Right ventricle myocardium inferior (tissue), 1 donor: ENCODE data around the gene CCSER2. TPM values are rescaled to one million over a fixed set of nuclear protein-coding genes. Genes with fewer than 3 reads are reported as not detected.
"Not testable (repeated sequence)": the region's sequence is repeated elsewhere in the genome, so short reads cannot be mapped to it uniquely, and the experiment has no call there.

Source experiments
- ATAC-seq: fragments of 200-7000 bp; cut with Tn5 transposase; one replicate; pipeline ENCODE4 v1.9.1; 2020; ENCODE audit warnings: mild to moderate bottlenecking, moderate library complexity
- DNase-seq: peaks from one replicate; pipeline ENCODE4 v3.0.0; 2021; ENCODE audit errors: missing footprints
- intact Hi-C: fragments of 100-400 bp; cut with DNase I; formaldehyde crosslinking; loops from one replicate; pipeline ENCODE4 v1.11.0; 2022
- long read RNA-seq: library from polyadenylated mRNA; unstranded; transcript quantifications from one replicate; pipeline ENCODE4 v2.0.0, GENCODE V29; 2021
- total RNA-seq: library from RNA; stranded (reverse); fragmentation: NEBNext Ultra II Directional; extraction: Animal tissue kit (Norgen Biotek cat#: 25700); gene quantifications from one replicate; pipeline ENCODE4 v1.2.1, GENCODE V29; 2021
- donor health status: DM: no; HTN: yes; CAD: no; lungs with severe emphysema.

Gene CCSER2, protein sequence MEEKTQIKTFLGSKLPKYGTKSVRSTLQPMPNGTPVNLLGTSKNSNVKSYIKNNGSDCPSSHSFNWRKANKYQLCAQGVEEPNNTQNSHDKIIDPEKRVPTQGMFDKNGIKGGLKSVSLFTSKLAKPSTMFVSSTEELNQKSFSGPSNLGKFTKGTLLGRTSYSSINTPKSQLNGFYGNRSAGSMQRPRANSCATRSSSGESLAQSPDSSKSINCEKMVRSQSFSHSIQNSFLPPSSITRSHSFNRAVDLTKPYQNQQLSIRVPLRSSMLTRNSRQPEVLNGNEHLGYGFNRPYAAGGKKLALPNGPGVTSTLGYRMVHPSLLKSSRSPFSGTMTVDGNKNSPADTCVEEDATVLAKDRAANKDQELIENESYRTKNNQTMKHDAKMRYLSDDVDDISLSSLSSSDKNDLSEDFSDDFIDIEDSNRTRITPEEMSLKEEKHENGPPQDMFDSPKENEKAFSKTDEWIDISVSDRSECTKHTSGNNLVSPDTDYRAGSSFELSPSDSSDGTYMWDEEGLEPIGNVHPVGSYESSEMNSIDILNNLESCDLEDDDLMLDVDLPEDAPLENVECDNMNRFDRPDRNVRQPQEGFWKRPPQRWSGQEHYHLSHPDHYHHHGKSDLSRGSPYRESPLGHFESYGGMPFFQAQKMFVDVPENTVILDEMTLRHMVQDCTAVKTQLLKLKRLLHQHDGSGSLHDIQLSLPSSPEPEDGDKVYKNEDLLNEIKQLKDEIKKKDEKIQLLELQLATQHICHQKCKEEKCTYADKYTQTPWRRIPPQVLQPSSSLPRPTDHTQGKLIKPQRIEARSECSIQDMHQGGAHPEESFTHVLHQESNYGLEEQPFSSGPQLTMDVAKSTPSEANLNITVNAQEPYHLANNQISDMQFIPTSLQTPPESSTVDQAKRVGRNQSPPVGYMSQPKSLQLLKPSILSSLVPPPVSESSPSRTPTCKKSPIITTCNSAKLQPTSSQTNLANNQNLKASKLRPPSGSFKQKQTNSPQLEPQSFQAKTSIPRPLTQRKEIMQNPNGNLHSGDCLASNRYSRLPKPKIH
- 163 TPM for total RNA-seq
- long read RNA-seq, full-length matches to known transcripts: 13 of 25 reads
- long read RNA-seq, partial matches to known transcripts: 7 of 25 reads
- long read RNA-seq, other reads (novel, unspliced or antisense): 5 of 25 reads

DNA sequence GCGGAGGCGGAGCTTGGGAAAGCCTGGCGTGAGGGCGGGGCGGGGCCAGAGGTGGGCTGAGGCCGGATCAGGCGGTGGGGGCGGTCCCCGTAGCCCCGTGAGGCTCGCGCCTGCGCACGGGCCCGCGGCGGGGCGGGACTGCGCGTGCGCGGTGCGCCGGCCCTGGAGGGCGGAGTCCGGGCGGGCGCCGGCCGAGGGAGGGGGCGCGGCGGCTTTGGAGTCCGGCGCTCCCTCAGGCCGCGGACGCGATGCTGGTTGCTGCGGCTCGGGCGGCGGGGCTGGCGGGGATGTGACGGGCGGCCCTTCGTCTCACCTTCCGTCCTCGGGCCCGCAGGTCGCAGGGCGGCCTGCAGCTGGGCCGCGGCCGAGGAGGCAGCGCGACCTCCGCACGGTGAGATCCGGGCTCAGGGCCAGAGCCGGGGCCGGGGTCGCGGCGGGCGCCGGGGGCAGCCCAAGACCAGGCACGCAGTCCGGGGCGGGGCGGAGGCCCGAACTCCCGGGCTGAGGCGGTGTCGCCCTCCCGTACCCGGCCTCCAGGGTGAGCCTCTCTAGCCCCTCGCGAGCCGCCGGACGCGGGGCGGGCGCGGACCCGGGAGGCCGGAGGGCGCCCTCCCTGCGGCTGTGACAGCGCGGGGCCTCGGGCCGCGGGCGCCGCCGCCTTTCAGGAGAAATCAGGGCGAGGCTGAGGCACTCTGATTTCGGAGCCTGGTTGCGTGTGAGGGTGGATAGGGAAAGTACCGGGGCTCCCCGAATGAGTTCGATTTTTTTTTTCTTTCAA lies at the start of gene CCSER2:
Gene CCSER2, plus strand, starts transcription at position 172 of the 778 bp plus-strand sequence. CDS start 42,464 bp downstream, outside the sequence.
- peak; percentile 97 for ATAC-seq
- DNase-seq: peak; percentile 99
- intact Hi-C loops: loop anchor here (10.0 kb wide), 1 partner anchor 184 kb away; no protein-coding TSS in a partner anchor

DNA sequence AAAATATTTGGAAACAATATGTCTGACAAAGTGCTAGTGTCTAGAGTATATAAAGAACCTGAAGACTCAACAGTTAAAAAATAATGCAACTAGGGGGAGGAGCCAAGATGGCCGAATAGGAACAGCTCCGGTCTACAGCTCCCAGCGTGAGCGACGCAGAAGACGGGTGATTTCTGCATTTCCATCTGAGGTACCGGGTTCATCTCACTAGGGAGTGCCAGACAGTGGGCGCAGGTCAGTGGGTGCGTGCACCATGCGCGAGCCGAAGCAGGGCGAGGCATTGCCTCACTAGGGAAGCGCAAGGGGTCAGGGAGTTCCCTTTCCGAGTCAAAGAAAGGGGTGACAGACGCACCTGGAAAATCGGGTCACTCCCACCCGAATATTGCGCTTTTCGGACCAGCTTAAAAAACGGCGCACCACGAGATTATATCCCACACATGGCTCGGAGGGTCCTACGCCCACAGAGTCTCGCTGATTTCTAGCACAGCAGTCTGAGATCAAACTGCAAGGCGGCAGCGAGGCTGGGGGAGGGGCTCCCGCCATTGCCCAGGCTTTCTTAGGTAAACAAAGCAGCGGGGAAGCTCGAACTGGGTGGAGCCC lies 48.4 kb upstream of the CCSER2 start:
- DNase-seq, intact Hi-C loops, ATAC-seq: not testable (repeated sequence)

DNA sequence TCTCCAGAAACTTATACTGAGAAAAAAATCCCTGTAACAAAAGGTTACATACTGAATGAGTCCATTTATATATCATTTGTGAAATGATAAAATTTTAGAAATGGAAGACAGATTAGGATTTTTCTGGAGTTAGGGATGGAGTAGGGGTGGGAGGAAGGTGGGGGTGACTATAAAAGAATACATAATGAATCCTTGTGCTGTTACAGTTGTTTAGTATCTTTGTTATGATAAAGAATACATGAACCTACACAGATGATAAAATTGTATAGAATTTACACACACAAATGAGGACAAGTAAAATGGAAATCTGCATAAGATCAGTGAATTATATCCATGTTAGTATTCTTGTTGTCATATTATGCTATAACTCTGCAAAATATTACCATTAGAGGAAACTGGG lies 41.7 kb upstream of the CCSER2 start:
- intact Hi-C loops: no loop called here
- DNase-seq: no peak
- no peak for ATAC-seq

DNA sequence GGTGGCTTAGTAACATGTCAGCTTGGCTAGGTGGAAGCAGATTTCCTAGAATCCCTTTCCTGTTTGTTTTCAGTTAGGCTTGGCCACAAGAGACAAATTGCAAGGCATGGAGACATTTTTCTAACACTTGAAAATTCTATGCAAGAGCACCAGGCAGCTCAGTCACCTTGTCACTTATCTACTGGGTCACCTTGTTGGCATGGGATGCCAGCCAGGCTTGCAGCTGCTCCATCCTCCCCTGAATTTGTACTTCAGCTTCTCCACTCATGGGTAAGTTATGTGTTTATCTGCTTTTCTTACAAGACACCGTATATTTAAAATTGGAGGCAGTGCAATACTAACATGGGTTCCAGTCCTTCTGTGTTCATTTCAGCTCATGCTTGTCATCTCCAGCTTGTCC lies 40.2 kb upstream of the CCSER2 start:
- intact Hi-C loops: no loop called here
- ATAC-seq (no peak), DNase-seq (no peak)

DNA sequence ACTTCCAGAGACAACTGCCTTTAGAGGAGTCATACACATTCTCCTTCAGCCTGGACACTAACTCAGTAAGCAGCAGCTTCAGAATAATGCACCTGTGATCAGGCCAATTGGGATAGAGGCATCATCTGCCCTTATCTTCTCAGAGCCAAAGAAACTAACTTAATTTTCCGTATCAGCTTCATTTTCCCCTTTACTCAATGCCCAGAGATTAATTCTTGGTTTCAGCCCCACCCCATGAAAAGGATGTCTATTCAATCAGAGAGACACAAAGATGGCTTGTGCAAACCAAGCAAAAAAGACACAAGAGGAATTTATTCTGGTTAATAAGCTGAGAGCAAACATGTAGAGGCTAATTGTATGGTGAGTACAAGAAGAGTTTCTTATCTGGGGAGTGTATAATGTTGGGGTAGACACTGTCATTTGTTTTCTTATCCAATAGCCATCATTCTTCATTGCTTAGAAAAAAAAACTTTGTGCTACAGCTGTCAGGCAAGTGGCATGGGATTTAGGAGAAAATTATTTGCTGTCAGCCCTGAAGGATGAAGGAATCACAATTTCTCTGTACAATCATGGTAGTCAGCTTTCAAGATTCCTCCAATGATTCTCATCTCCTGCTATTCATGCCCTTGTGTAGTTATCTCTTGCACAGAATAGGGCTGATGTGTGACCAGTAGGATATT lies 38.7 kb upstream of the CCSER2 start:
- intact Hi-C loops: no loop called here
- no peak for ATAC-seq
- no peak for DNase-seq

DNA sequence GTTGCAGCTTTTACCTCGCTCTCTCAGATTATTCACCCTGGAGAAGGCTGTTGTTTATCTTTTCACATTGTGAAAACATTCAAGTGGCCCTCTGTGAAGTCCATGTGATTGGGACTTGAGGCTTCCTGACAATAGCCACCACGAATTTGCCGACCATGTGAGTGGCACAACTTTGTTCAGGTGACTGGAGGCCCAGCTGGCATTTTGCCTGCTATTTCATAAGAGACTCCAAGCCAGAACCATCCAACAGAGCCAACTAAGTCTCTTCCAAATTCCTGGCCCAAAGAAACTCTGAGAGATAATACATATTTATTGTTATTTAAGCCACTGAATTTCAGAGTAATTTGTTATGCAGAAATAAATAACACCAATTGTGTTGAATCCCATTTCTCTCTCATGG lies 38.2 kb upstream of the CCSER2 start:
- intact Hi-C loops: no loop called here
- DNase-seq (no peak), ATAC-seq (no peak)

DNA sequence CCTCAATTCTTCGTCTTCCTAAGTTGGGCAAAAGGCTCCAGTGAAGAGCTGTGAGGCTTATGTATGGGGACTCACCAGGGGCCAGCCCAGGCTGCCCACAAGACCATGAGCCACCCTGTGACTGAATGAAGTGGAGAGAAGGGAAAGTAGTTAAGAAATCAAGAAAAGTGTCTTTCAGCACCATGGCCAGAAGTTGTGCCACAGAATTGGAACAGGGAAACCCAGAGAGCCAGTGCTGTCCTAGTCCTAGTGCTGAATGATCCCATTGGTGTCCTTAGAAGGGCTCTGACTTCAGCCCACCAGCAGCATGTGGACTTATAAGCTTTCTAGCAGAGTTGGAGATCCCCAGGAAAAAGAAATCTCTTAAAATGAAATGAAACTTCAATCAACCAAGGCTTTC lies 37.0 kb upstream of the CCSER2 start:
- ATAC-seq (no peak), DNase-seq (no peak)
- intact Hi-C loops: no loop called here

DNA sequence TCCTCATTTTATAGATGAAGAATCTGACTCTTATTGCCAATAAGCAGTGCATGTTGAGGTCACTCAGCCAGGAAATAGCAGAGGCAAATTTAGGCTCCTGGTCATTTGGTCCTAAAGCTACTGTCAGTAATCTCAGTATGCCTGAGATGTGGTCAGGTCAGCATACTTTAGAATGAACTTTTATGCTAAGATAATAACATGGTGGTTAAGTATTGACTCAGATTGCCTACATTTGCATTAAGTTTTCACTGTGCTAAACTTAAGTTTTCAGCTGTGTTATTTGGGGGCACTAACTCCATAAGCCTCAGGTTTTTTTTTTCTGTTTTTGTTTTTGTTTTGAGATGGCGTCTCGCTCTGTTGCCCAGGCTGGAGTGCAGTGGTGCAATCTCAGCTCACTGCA lies 35.9 kb upstream of the CCSER2 start:
- no peak for DNase-seq
- intact Hi-C loops: no loop called here
- ATAC-seq: no peak

DNA sequence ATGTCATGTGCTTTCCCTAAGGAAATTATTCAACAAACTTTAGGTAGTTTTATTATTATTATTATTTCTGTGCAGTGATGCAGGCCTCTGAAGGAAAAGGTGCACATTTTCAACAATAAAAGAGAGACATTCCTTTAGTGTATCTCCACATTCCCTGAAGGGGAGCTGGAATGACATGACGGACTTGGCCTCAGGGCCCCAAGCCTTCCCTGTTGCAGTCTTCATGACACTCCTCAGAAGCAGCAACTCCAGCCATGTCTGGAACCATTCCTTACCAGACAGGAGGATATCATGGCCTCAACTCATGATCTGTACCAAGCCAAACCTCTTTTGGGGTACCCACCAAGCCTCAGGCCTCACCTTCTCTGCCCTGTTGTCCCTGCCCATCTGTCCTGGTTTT lies 35.2 kb upstream of the CCSER2 start:
- no peak for DNase-seq
- no peak for ATAC-seq

DNA sequence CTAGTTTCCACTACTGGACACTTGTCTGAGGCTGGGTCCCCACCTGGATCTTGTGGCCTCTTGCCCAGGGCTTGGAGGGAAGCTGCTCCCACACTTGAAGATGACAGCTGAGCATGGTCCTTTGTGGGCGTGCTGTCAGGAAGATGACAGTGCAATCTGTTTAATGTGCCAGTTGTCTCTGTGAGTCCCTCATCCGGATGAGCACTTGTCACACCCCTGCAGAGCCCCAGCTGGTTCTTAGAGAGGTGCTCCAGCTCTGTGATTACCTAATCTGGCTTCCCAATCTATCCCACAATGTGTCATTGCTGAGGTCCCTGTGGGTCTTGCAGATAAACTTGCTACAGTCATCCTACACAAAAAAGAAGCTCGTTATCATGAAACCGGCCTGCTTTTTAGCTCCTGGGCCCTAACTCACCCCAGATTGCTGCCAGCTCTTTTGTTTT lies 34.8 kb upstream of the CCSER2 start:
- intact Hi-C loops: no loop called here
- ATAC-seq (no peak), DNase-seq (no peak)

More for the DNA sequence above, 35.2 kb upstream of the CCSER2 start:
- intact Hi-C loops: no loop called here

DNA sequence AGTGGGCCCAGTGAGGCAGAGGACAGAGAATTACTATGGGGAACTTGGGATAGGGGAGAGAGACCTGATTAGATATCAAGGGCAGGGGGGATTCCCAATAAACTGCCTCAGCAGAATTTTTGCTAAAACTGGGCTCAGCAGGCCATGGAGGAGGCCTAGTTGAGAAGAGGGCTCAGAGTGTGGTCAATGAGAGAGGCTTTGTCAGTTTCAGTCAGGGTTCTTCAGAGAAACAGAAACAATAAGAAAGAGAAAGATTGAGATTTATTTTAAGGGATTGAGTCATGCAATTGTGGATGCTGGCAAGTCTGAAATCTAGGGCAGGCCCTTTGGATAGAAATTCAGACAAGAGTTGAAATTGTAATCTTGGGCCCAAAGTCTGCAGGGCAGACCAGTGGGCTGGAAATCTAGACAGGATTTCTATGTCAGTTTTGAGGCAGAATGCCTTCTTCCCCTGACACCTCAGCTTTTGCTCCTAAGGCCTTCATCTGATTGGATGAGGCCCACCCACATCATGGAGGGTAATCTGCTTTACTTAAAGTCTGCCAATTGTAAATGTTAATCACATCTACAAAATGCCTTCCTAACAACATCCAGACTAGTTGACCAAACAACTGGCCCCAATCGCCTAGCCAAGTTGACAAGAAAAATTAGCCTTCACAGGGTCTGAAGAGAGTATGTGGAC lies 33.5 kb upstream of the CCSER2 start:
- no peak for ATAC-seq
- intact Hi-C loops: no loop called here

DNA sequence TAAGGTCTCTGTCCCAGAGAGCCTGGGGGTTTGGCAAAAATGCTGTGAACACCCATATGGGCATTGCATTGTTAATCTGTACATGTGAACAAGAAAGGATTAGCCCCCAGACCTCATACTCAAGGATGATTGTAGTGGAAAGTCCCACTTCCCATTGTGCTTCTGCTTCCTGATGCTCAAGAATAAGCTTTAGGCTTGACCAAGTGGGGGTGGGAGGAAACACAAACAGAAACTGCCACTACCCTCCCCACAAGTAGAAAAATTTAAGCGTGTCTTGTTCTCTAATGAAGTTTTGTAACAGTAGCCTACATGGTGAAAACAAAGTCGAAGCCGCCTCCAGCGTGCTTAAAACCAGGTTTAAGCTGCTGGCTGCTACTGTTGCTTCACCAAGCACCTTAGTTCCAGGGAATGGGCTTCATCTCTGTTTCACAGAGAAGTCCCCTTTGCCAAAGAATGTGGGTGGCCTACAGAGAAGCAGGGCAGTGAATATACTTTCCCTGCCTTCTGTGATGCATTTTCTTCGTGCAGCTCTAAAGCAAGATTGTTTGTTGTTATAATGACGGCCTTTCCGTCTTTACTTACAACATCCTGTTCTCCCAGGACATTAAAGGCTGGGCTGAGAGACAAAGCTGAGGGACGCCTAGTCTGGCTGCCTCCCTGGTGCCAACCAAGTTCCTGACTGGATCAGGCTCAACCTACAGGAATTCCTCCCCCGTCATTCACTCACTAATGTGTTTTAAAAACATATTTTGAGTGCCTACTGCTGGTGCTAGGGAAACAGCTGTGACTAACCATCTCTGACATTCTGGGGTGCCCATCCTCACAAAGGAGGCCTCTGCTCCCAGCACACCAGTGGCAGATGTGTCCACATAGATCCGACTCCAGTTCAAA lies 32.1 kb upstream of the CCSER2 start:
- intact Hi-C loops: no loop called here
- ATAC-seq (no peak), DNase-seq (no peak)

More for the DNA sequence above, 33.5 kb upstream of the CCSER2 start:
- no peak for DNase-seq

DNA sequence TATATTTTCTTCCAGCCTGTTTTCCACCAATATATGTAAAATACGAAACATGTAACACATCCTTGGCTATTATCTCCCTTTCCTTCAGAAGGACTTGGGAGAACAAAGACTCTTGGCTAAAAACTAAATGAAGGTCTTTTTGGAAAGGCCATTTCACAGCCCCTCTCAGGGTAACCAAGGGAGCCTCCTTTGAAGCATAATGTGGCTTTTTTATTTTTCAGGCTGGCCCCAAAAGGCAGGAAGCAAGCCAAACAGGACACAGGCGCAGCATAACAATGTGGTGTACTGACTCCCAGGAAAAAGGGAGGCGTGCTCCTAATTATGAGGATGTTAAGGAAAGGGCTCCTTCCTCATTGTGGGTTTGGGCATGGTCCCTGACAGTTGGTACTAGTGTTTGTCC lies 30.3 kb upstream of the CCSER2 start:
- no peak for ATAC-seq
- intact Hi-C loops: no loop called here
- no peak for DNase-seq

DNA sequence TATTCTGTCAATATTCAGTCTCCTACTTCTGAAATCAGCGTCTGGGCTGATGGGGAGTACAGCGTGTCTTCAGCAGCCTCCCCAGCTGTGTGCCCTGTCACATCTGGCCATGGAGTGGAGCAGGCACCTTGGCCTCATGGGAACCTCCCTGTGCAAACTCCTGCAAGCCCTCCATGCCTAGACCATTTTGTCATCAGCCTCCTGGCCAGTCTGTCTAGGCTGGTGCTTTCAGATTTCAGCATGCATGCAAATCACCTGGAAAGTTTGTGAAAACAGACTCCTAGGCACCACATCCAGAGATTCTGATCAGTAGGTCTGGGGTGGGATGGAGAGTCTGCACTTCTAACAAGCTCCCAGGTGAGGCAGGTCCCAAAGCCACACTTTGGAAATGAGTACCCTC lies 26.2 kb upstream of the CCSER2 start:
- DNase-seq (no peak), ATAC-seq (no peak)
- intact Hi-C loops: no loop called here

DNA sequence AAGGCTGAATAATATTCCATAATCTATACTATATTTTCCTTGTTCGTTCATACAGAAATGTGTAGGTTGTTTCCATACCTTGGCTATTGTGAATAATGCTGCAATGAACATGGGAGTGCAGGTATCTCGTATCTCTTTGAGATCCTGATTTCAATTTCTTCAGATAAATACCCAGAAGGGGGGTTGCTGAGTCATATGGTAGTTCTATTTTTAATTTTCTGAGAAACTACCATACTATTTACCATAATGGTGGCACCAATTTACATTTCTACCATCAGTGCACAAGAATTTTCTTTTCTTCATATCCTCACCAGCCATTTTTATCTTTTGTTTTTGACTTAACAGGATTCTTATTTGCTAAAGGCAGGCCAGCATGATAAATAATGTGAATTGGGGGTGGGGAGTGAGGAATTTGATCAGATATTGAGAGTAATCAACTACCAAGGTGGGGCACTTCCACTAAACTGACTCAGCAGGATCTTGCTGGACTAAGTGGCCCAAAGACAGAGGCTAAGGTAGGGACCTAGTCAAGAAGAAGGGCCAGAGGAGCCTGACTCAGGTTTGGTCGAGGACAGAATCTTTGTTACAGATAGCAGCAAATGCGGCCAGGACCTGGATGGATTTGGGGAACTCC lies 21.5 kb upstream of the CCSER2 start:
- no peak for ATAC-seq
- DNase-seq: no peak
- intact Hi-C loops: no loop called here

DNA sequence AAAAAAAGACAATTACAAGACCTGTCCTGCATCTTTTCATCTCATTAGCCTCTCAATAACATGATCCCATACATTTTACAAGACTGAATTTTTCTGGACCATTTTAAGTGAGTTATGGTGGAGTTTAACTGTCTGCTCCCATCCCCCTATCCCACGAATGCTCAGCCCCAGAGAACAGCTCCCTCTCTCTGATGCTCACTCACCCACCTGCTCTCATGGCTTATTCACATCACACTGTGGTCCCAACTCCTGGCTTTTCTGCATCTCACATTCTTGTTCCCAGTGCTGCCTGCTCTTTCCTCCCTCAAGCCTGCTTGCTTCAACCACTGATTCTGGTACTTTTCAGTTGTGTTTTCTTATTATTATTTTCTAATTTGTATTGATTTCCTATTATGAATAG lies 20.4 kb upstream of the CCSER2 start:
- intact Hi-C loops: no loop called here
- no peak for DNase-seq
- no peak for ATAC-seq
